Renal pelvis (tissue), 4 donors: Measurements from ENCODE around the gene CEP295NL. TPM values are rescaled to one million over a fixed set of nuclear protein-coding genes. Genes with fewer than 3 reads are reported as not detected.
A peak's percentile ranks its signal among the peaks of the same experiment; 100 is the strongest.

Source experiments
- DNase-seq: peaks from one replicate; pipeline ENCODE4 v3.0.0-alpha.2; 2013
- polyA plus RNA-seq, 3 donors: library from polyadenylated mRNA; unstranded; fragments of 120-200 nt; gene quantifications; one replicate each; pipeline ENCODE4 v1.2.1, GENCODE V29; 2013; ENCODE audit not compliant: insufficient read length in 3 of 3

Gene CEP295NL
- polyA plus RNA-seq, 3 donors = 0.17 to 0.52 (median 0.45) TPM

GRCh38 chr17:78864117-78864516 is 38.9 kb downstream of the CEP295NL start:
- DNase-seq = no peak

DNA sequence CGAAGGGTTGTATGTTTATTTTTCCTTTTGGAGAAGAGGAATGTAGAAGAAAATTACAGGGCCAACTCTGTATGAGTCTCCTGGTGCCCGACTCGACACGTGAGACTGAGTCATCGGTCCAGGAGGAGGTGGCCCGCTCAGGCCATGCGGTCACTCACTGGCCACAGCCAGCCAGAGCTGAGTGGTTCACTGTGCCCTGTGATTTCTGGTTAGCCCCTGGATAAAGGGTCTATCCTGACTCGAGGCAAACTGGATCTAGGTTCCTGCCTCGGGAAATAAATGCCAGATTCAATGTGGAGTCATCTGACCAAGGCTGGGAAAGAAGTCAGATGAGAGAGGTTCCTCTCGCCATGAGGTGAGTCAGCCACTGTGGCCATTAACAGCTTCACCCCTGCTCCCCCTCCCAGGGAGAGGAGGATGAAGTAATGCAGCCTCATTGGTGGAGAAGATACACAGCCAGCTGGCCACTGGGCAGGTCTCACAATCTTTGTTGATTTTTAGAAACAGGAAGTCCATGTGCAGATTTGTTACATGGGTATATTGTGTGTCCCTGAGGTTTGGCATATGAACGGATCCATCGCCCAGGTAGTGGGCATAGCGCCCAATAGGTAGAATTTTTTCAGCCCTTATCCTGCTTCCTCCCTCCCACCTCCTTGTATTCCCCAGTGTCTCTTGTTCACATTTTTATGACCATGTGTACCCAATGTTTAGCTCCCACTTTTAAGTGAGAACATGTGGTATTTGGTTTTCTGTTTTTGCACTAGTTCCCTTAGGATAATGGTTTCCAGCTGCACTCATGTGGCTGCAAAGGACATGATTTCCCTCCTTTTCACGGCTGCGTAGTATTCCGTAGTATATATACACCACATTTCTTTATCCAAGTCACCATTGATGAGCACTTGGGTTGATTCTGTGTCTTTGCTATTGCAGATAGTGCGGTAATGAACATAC is 40.7 kb downstream of the CEP295NL start:
- no peak for DNase-seq

- no peak for DNase-seq
Observed at GRCh38 chr17:78861229-78861628, 41.8 kb downstream of the CEP295NL start.

DNA sequence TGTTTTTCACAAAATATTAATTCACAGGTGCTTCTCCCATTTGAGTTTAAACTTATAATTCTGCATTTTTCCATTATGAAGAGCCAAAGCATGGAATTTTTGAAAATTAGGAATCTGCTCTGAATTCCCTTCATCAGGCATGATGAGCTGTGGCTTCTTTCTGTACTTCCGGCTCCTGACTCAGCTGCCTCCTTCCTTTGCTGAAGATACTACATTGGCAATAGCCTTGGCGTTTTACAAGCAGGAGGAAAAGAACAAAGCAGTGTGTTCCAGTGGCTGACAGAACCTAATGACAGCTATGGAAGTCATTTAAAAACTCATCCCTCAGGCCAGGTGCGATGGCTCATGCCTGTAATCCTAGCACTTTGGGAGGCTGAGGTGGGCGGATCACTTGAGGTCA is 44.0 kb downstream of the CEP295NL start:
- DNase-seq = no peak

- no peak for DNase-seq
Observed at GRCh38 chr17:78857266-78857665, 45.7 kb downstream of the CEP295NL start.

- no peak for DNase-seq
Observed at GRCh38 chr17:78855561-78856165, 47.3 kb downstream of the CEP295NL start.

- no peak for DNase-seq
Observed at GRCh38 chr17:78854508-78854907, 48.5 kb downstream of the CEP295NL start.

DNA sequence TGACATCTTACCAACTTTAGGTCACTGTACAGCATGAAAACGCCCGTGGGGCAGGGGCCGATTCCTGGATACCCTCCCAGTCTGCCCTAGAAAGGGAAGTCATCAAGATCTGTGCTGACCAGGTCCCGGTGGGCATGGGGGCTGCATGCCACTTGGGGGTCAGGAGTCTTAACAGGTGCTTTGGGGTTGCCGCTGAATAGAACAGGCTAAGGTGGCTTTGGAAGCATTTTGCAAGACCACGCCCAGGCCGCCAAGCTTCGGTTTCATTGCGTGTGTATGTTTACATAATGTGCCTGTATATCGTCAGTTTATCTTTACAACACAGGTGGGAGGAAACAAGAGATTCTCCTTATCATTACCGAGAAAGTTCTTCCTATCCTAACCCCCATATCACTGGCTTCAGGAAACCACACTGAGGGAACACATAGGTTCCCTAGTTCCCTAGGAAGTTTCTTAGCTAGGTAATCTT is 49.0 kb downstream of the CEP295NL start:
- no peak for DNase-seq

DNA sequence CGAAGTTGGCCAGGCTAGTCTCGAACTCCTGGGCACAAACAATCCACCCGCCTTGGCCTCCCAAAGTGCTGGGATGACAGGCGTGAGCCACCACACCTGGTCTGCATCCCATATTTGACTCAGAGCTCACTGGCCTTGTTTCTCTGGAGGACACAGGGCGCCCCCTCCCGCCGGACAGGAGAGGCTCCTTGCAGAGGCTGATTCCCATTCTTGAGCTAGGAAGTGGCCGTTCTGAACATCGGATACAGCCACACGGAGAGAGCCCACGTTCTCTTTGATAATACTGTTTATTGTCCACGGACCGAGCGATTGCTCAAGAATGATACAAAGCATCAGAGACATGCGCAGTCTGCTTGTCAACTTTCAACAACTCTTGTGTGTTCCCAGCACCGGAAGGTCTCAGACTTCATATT is 50.3 kb downstream of the CEP295NL start:
- DNase-seq = no peak

- DNase-seq = no peak
Observed at GRCh38 chr17:78849026-78849425, 54.0 kb downstream of the CEP295NL start.

- DNase-seq = no peak
Observed at GRCh38 chr17:78847052-78847451, 55.9 kb downstream of the CEP295NL start.

GRCh38 chr17:78844301-78845005 is 58.5 kb downstream of the CEP295NL start:
- DNase-seq = no peak

- peak; percentile 17 for DNase-seq
Observed at GRCh38 chr17:78842881-78843565, 60.0 kb downstream of the CEP295NL start.

- DNase-seq = peak; percentile 99
Observed at GRCh38 chr17:78840780-78841611, 62.0 kb downstream of the CEP295NL start, which contains the start of gene USP36. TSS of gene USP36 (minus strand) at chr17:78840814. CDS start at chr17:78836363, 4,451 bp downstream.

Other genes starting within 250 kb of the CEP295NL start
- 10 to 100 TPM; 21.3 to 28.2 (median 27.3) TPM for gene CYTH1, start 120.9 kb downstream of the CEP295NL start, polyA plus RNA-seq
- 10 to 100 TPM; 39.6 to 47.7 (median 40.9) TPM for gene USP36, start 62.4 kb downstream of the CEP295NL start, polyA plus RNA-seq
- gene TIMP2, start 22.2 kb upstream of the CEP295NL start, polyA plus RNA-seq = 100 to 1,000 TPM; 115 to 150 (median 132) TPM
- 100 to 1,000 TPM; 131 to 160 (median 143) TPM for gene LGALS3BP, start 76.7 kb upstream of the CEP295NL start, polyA plus RNA-seq
- 10 to 100 TPM; 42.9 to 53.6 (median 48.6) TPM for gene CANT1, start 106.6 kb upstream of the CEP295NL start, polyA plus RNA-seq
- gene C1QTNF1, start 121.0 kb upstream of the CEP295NL start, polyA plus RNA-seq = 1 to 10 TPM; 2.1 to 2.9 (median 2.2) TPM
- 10 to 100 TPM; 14.9 to 24.5 (median 20.7) TPM for gene ENGASE, start 171.6 kb upstream of the CEP295NL start, polyA plus RNA-seq